ENCODE data around the gene UBR4. TPM values are rescaled to one million over a fixed set of nuclear protein-coding genes. Genes with fewer than 3 reads are reported as not detected.

Gene UBR4
- total RNA-seq, 4 donors from 2014 or later: 193 to 292 (median 229) TPM

- H3K9me3 ChIP-seq: no peaks in the 10 kb centered on the region
- DNase-seq: peak in 1 of 3 donors; percentile 30
- H3K4me3 ChIP-seq: no peak overlapping the region
- H3K27me3 ChIP-seq: no peaks in the 10 kb centered on the region
- H3K27ac ChIP-seq: no peak overlapping the region
- TF ChIP-seq CTCF (IDR thresholded peaks at IDR 0.05): no peak
- TF ChIP-seq POLR2A (IDR thresholded peaks at IDR 0.05): no peak
- H3K36me3 ChIP-seq: no peaks in the 10 kb centered on the region
- H3K4me1 ChIP-seq: no peaks in the 10 kb centered on the region
Measured at GRCh38 chr1:19032701-19033514, 177.2 kb downstream of the UBR4 start.

- H3K27ac ChIP-seq: no peak overlapping the region
- H3K36me3 ChIP-seq: no peaks in the 10 kb centered on the region
- no peaks in the 10 kb centered on the region for H3K4me1 ChIP-seq
- H3K4me3 ChIP-seq: no peak overlapping the region
- no peak for TF ChIP-seq POLR2A (IDR thresholded peaks at IDR 0.05)
- no peak for TF ChIP-seq CTCF (IDR thresholded peaks at IDR 0.05)
- no peaks in the 10 kb centered on the region for H3K9me3 ChIP-seq
- DNase-seq: peak in 1 of 3 donors; percentile 39
- no peaks in the 10 kb centered on the region for H3K27me3 ChIP-seq
Measured at GRCh38 chr1:19032413-19032695, 177.7 kb downstream of the UBR4 start.

- Histone ChIP-seq H3K9me3 (no peaks in the 10 kb centered on the region), H3K27me3 (no peaks in the 10 kb centered on the region), H3K36me3 (no peaks in the 10 kb centered on the region), H3K4me1 (no peaks in the 10 kb centered on the region), H3K27ac (no peak overlapping the region), H3K4me3 (no peak overlapping the region)
- peak in 1 of 3 donors; percentile 42 for DNase-seq
- TF ChIP-seq POLR2A (IDR thresholded peaks at IDR 0.05) (no peak), CTCF (IDR thresholded peaks at IDR 0.05) (no peak)
Measured at GRCh38 chr1:19029191-19030085, 180.6 kb downstream of the UBR4 start.

- H3K4me1 ChIP-seq: no peaks in the 10 kb centered on the region
- TF ChIP-seq CTCF (IDR thresholded peaks at IDR 0.05): no peak
- no peak for TF ChIP-seq POLR2A (IDR thresholded peaks at IDR 0.05)
- no peaks in the 10 kb centered on the region for H3K27me3 ChIP-seq
- peak in 1 of 3 donors; percentile 29 for DNase-seq
- no peak overlapping the region for H3K27ac ChIP-seq
- H3K36me3 ChIP-seq: no peaks in the 10 kb centered on the region
- H3K9me3 ChIP-seq: no peaks in the 10 kb centered on the region
- H3K4me3 ChIP-seq: no peak overlapping the region
Measured at GRCh38 chr1:19028546-19029129, 181.4 kb downstream of the UBR4 start.

GRCh38 chr1:19028110-19028509 is 182.0 kb downstream of the UBR4 start:
- no peaks in the 10 kb centered on the region for H3K27me3 ChIP-seq
- no peak overlapping the region for H3K4me3 ChIP-seq
- DNase-seq: peak in 1 of 3 donors; percentile 46
- H3K9me3 ChIP-seq: no peaks in the 10 kb centered on the region
- no peak for TF ChIP-seq POLR2A (IDR thresholded peaks at IDR 0.05)
- no peak for TF ChIP-seq CTCF (IDR thresholded peaks at IDR 0.05)
- H3K4me1 ChIP-seq: no peaks in the 10 kb centered on the region
- no peaks in the 10 kb centered on the region for H3K36me3 ChIP-seq
- no peak overlapping the region for H3K27ac ChIP-seq

Other genes starting within 250 kb of the UBR4 start
- gene EMC1, start 41.3 kb upstream of the UBR4 start, total RNA-seq: 10 to 100 TPM; 28.0 to 71.0 (median 37.0) TPM
- gene MRTO4, start 41.5 kb upstream of the UBR4 start, total RNA-seq: 10 to 100 TPM in 3 of 4 donors, 1 to 10 TPM in 1; 9.8 to 26.4 (median 12.1) TPM
- 100 to 1,000 TPM in 3 of 4 donors, 10 to 100 TPM in 1; 60.2 to 574 (median 416) TPM for gene AKR7A3, start 78.5 kb upstream of the UBR4 start, total RNA-seq
- 100 to 1,000 TPM in 3 of 4 donors, 10 to 100 TPM in 1; 56.1 to 168 (median 137) TPM for gene AKR7A2, start 101.9 kb upstream of the UBR4 start, total RNA-seq
- 10 to 100 TPM; 19.0 to 76.8 (median 45.0) TPM for gene SLC66A1, start 102.1 kb upstream of the UBR4 start, total RNA-seq

Data from Peyer's patch (tissue), 4 donors.